HepG2 (cell line): ENCODE results near the gene CLDN9. TPM values are rescaled to one million over a fixed set of nuclear protein-coding genes. Genes with fewer than 3 reads are reported as not detected.
A peak's percentile ranks its signal among the peaks of the same experiment; 100 is the strongest.

Experiments
- BCLAF1 ChIP-seq: fragments of 450-650 bp; IDR thresholded peaks from 2 replicates; pipeline ENCODE4 v1.6.1; 2017; ENCODE audit warnings: mild to moderate bottlenecking
- DRAP1 ChIP-seq: IDR thresholded peaks from 2 replicates; pipeline ENCODE4 v1.6.1; 2016; ENCODE audit warnings: missing genetic modification reagents, missing compliant biosample characterization
- GMEB2 ChIP-seq: IDR thresholded peaks from 2 replicates; pipeline ENCODE4 v1.6.1; 2016; ENCODE audit warnings: missing biosample characterization, missing genetic modification reagents, low read depth
- KDM5A ChIP-seq: fragments of 200-600 bp; sonication (generic); IDR thresholded peaks from 2 replicates; pipeline ENCODE4 v1.7.0; 2018; ENCODE audit warnings: antibody characterized with exemption, mild to moderate bottlenecking, low read length, borderline replicate concordance
- KLF13 ChIP-seq: sonication (generic); formaldehyde crosslinking; IDR thresholded peaks from 2 replicates; pipeline ENCODE4 v1.4.0; 2020; ENCODE audit warnings: mild to moderate bottlenecking, missing genetic modification reagents
- NFE2 ChIP-seq: sonication (generic); formaldehyde crosslinking; IDR thresholded peaks from 2 replicates; pipeline ENCODE4 v1.4.0; 2020; ENCODE audit warnings: missing genetic modification reagents
- NFYC ChIP-seq: IDR thresholded peaks from 2 replicates; pipeline ENCODE4 v1.6.1; 2016; ENCODE audit warnings: missing genetic modification reagents, missing compliant biosample characterization
- NKX3-1 ChIP-seq: sonication (generic); formaldehyde crosslinking; IDR thresholded peaks from 2 replicates; pipeline ENCODE4 v1.5.0; 2020; ENCODE audit warnings: missing genetic modification reagents
- PLRG1 ChIP-seq: fragments of 450-650 bp; conservative IDR thresholded peaks from 2 replicates; pipeline ENCODE4 v1.6.1; 2016
- ZBTB40 ChIP-seq, 2 experiments: fragments of 450-650 bp in 1 of 2; sonication (generic) in 1 of 2; formaldehyde crosslinking in 1 of 2; IDR thresholded peaks; 2 replicates each; pipeline versions ENCODE4 v1.6.1 to v1.8.0; 2016 to 2022; ENCODE audit warnings: antibody characterized with exemption in 1 of 2, mild to moderate bottlenecking in 1 of 2, missing genetic modification reagents in 1 of 2
- ZNF616 ChIP-seq: sonication (generic); formaldehyde crosslinking; IDR thresholded peaks from 2 replicates; pipeline ENCODE4 v1.5.0; 2020; ENCODE audit warnings: low read depth, mild to moderate bottlenecking, missing genetic modification reagents
- polyA plus RNA-seq, 8 experiments: library from polyadenylated mRNA; depleted of rRNA in 3 of 8; stranded (reverse) in 7 of 8; unstranded in 1 of 8; fragments of >200 nt; fragmentation: Illumina TruSeq in 4 of 8; extraction: Trizol in 4 of 8; gene quantifications; 2 replicates each; pipeline versions ENCODE4 v1.2.1 to v1.2.3, GENCODE V29; 2011 to 2016; ENCODE audit warnings: low read depth in 4 of 8, missing spikeins in 1 of 8, mixed read lengths in 1 of 8; ENCODE audit not compliant: insufficient read depth in 1 of 8
- total RNA-seq, 5 experiments: library from RNA; depleted of rRNA; stranded (reverse); fragments of >200 nt; fragmentation: Illumina TruSeq; extraction: Trizol; gene quantifications; 2 replicates each; pipeline ENCODE4 v1.2.3, GENCODE V29; 2016; ENCODE audit warnings: low read depth in 1 of 5

CLDN9 gene
- total and polyA plus RNA-seq, 2 of the 13 experiments (the other 11 are each of a cell fraction or from before 2014, with no cell fraction given): 0.15 to 0.26 TPM

DNA sequence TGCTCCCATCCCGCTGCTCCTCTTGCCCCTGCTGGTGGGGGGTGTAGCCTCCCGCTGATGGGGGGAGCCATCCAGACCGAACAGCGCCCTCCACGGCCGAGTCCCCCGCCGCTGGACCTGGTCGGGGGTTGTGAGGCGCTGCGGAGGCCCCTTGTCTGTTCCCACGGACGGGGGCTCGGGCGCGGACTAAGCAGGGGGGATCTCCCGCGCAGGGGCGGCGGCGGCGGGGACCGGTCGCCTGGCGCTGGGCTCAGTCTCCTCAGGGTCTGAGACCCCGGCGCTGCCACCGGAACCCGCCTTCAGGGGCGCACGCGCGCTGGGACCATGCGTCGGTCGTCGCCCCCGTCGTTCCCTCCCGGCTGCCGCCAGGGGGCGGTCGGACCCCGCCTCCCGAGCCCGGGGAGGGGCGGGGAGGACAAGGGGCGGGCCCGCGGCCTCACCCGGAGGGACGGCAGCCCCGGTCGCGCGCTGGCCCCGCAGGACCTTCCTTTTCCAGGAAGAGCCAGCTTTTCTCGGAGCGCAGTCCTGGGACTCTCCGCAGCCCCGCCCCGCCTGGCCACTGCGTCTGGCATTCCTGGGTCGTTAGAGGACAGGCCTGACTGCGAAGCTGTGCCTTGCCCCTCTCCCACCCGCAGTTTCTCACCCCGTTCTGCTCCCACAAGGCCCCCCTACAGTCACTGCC, 46.5 kb downstream of the CLDN9 start (continued):
- no peak for TF ChIP-seq BCLAF1
- no peak for TF ChIP-seq ZBTB40 (IDR thresholded peaks at IDR 0.05)
- TF ChIP-seq ZBTB40 (CRISPR knock-in tag; IDR thresholded peaks at IDR 0.05): no peak
- TF ChIP-seq NKX3-1 (CRISPR knock-in tag): 0 out of 2 replicates have a peak, but pooled peaks have one; percentile 17
- no peak for TF ChIP-seq KDM5A
- no peak for TF ChIP-seq DRAP1 (CRISPR knock-in tag)
- TF ChIP-seq GMEB2 (CRISPR knock-in tag): no peak
- TF ChIP-seq ZNF616 (CRISPR knock-in tag): no peak
- 0 out of 2 replicates have a peak, but pooled peaks have one; percentile 21 for TF ChIP-seq KLF13 (CRISPR knock-in tag)
- no peak for TF ChIP-seq NFE2 (CRISPR knock-in tag)
- TF ChIP-seq PLRG1: no peak
- no peak for TF ChIP-seq NFYC (CRISPR knock-in tag)
